Measurements from ENCODE around the gene PLEKHH3.

Gene PLEKHH3

GRCh38 chr17:42676424-42677011 lies at the start of gene PLEKHH3:
Gene PLEKHH3 (minus strand): TSS chr17:42676994. CDS start chr17:42676563, 431 bp downstream.
- no peak for DNase-seq (ENCODE audit: low read depth, low spot score)

- no peak for DNase-seq (ENCODE audit: low read depth, low spot score)
Measured at GRCh38 chr17:42725143-42725542, 48.3 kb upstream of the PLEKHH3 start.

- no peak for DNase-seq (ENCODE audit: low read depth, low spot score)
Measured at GRCh38 chr17:42723636-42724035, 46.8 kb upstream of the PLEKHH3 start.

- peak; percentile 39 for DNase-seq (ENCODE audit: low read depth, low spot score)
Measured at GRCh38 chr17:42720996-42721583, 44.3 kb upstream of the PLEKHH3 start.

GRCh38 chr17:42709561-42709960 lies 32.8 kb upstream of the PLEKHH3 start:
- no peak for DNase-seq (ENCODE audit: low read depth, low spot score)

- DNase-seq (ENCODE audit: low read depth, low spot score): no peak
Measured at GRCh38 chr17:42708588-42708987, 31.8 kb upstream of the PLEKHH3 start.

- no peak for DNase-seq (ENCODE audit: low read depth, low spot score)
Measured at GRCh38 chr17:42706732-42707131, 29.9 kb upstream of the PLEKHH3 start.

- DNase-seq (ENCODE audit: low read depth, low spot score): no peak
Measured at GRCh38 chr17:42704837-42705494, 28.2 kb upstream of the PLEKHH3 start.

- no peak for DNase-seq (ENCODE audit: low read depth, low spot score)
Measured at GRCh38 chr17:42704490-42704836, 27.7 kb upstream of the PLEKHH3 start.

GRCh38 chr17:42702446-42702845 lies 25.7 kb upstream of the PLEKHH3 start:
- no peak for DNase-seq (ENCODE audit: low read depth, low spot score)

GRCh38 chr17:42700586-42701289 lies 23.9 kb upstream of the PLEKHH3 start:
- DNase-seq (ENCODE audit: low read depth, low spot score): no peak

GRCh38 chr17:42699415-42699740 lies 22.6 kb upstream of the PLEKHH3 start:
- DNase-seq (ENCODE audit: low read depth, low spot score): no peak

GRCh38 chr17:42698736-42699414 lies 22.1 kb upstream of the PLEKHH3 start:
- DNase-seq (ENCODE audit: low read depth, low spot score): no peak

GRCh38 chr17:42697108-42697811 lies 20.5 kb upstream of the PLEKHH3 start:
- no peak for DNase-seq (ENCODE audit: low read depth, low spot score)

GRCh38 chr17:42695500-42695899 lies 18.7 kb upstream of the PLEKHH3 start:
- no peak for DNase-seq (ENCODE audit: low read depth, low spot score)

GRCh38 chr17:42694524-42694923 lies 17.7 kb upstream of the PLEKHH3 start:
- no peak for DNase-seq (ENCODE audit: low read depth, low spot score)

- DNase-seq (ENCODE audit: low read depth, low spot score): no peak
Measured at GRCh38 chr17:42692489-42692888, 15.7 kb upstream of the PLEKHH3 start.

- DNase-seq (ENCODE audit: low read depth, low spot score): no peak
Measured at GRCh38 chr17:42691021-42691545, 14.3 kb upstream of the PLEKHH3 start.

- no peak for DNase-seq (ENCODE audit: low read depth, low spot score)
Measured at GRCh38 chr17:42690596-42690995, 13.8 kb upstream of the PLEKHH3 start.

- no peak for DNase-seq (ENCODE audit: low read depth, low spot score)
Measured at GRCh38 chr17:42687707-42688320, 11.0 kb upstream of the PLEKHH3 start.

Measured in smooth muscle cell of the brain vasculature (primary cell).